GM18868 (cell line): ENCODE measurements around the gene SERTAD2.

Source experiments
- ATAC-seq: cut with Tn5 transposase; IDR thresholded peaks from one replicate; pipeline ENCODE4 v1.9.1; 2021; ENCODE audit warnings: mild to moderate bottlenecking, moderate library complexity; ENCODE audit not compliant: unreplicated experiment

Gene SERTAD2

DNA sequence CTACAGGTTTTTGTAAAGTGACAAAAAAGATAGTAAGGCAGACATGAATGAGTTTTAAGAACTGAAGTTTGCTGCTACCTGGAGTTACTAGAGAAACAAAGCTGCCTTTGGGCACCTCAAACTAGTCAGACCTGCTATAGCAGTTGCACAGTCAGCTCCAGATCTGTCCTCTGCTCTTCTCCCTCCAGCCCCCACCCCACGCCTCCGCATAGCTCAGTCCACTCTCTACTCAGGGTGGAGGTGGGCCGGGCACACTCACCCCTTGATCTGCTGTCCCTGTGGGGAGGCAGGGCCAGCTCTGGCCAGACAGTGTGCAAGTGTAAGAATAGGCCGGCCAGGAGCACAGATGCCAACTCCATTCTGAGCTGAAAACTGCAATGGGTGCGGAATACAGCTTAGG, 4.1 kb downstream of the SERTAD2 start:
- no peak for ATAC-seq

DNA sequence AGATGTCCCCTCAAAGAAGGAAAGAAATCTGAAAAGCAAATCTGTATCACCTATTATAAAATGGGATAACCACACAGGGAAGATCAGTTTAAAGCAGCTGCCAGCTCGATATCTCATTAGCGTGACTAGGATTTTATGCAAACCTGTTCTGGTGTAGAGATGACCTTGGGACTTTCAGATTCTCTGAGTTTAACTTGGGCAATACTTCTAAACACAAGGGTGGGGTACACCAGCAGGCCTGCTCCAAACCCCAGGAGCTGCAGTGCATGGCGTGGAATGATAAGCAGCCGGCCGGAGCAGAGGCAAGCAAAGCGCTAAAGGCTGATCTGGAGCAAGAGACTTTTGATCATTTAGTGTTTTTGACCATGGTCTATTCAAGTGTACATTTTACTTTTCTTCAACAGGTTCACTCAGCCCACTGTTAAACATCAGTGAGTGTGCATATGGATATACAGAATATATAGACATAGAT, 4.7 kb downstream of the SERTAD2 start:
- no peak for ATAC-seq

DNA sequence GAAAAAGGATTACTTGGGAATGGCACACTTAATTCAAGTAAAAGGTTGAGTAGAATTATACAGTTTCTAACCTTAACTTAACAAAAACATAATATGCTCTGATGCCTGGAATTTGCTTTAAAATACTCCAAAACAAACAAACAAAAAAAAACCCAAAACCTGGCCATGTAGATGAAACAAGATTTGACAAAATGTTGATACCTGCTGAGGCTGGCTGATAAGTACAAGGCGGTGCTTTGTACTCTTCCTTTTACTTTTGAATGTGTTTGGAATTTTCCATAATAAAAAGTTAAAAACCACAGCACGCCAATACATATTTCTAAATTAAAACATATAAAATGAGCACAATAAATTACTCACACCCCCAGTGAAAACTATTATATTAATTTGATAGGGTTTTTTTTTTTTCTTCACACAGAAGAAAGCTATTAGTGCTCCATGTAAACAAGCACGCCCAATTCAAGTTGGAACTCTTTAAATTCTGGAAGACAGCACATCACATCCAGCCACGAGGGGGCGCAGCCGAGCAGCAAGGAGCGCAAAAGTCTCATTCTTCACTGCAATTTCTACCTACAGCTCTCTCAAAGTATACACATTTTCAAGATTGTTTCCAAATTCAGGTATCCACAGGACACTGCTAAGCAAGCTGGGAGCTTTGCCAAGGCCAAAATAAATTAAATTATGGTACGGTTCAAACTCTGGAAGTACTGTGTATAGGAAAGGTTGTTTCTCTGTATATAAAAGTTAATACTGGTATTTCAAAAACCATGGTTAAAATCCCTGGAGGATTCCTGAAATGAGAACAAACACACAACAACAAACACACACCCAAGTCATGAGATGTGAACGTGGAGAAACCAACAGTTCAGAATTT, 7.5 kb downstream of the SERTAD2 start:
- ATAC-seq: no peak

DNA sequence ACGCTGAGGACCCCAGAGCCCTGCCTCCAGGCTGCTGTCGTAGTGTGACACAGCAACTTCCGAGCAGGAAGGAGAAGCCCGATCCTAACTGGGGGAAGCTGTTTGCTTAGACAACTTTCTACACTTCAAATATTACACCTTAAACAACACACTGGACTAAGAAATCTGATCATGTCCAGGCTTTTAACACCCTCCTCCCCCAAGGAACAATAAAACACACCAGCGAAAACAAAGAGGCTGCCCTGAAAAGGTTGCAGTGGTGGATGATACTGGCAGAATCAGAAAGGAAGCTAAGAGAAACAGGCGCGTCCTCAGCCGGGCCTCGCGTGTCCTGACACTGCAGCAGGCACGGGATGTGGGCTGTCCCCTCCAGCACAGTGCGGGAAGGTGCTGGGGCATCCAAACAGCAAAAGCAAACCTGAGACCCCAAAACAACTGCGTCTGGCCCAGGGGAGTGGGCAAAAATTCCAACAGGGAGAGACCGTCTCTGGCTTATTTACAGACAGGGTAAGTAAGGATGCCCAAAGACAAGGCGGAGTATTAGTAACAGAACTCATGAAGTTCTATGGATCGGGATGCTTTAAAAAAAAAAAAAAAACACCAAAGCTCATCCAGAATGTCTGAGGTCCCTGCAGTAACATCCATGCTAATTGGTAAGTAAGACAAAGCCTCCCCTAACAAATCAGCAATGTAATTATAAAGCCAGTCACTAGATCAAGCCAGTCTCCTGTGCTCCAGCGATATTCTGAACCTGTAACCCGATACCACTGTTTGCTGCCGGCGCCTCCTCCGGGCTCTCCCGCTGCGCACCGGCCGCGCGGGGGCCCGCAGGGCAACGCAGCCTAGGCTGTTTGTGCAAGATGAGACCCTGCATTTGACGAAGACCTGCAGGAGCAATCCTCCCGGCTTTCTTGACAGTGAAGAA, 9.0 kb downstream of the SERTAD2 start:
- ATAC-seq: peak; percentile 43

DNA sequence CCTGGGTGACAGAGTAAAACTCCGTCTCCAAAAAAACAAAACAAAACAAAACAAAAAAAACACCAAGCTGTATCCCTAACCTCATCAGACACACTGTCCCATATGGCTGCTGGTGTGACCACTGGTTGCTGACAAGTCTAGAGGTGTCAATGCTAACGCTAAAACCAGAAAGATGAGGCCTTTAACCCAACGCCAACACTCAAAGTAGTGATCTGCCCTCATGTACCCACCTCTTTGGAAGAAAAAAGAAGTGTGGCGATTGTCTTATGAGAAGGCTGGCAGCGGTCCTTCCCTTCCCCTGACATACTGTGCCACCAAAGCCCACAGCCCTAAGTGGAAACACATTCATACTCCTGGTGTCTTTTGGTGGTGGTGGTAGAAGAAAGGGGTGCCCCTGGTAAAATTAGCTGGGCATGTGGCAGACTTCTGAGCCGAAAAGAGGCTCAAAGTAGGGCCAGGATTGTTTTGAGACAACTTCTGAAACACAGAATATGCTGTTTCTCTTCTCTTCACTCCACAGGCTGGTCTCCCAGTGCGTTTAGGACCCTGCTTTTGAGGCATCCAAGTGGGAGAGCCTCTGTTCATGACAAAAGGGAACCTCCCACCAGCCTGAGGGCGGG, 9.8 kb downstream of the SERTAD2 start:
- no peak for ATAC-seq

DNA sequence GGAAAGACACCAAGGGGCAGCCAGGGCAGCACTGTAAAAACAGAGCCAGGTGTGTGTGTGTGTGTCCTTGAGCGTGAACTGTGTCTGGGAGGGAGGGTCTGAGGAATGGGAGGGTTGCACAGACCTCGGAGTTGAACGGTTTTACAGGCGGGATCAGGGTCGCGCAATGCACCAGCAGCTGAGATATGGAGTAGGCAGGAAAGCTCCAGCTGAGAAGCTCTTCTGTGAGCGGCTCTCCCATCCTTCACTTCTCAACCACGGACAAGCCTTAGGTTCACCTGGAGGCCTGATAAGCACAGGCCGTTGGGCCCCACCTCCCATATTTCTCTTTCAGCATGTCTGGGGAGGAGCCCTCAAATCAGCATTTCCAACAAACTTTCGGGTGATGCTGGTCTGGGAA, 12.1 kb downstream of the SERTAD2 start:
- no peak for ATAC-seq

DNA sequence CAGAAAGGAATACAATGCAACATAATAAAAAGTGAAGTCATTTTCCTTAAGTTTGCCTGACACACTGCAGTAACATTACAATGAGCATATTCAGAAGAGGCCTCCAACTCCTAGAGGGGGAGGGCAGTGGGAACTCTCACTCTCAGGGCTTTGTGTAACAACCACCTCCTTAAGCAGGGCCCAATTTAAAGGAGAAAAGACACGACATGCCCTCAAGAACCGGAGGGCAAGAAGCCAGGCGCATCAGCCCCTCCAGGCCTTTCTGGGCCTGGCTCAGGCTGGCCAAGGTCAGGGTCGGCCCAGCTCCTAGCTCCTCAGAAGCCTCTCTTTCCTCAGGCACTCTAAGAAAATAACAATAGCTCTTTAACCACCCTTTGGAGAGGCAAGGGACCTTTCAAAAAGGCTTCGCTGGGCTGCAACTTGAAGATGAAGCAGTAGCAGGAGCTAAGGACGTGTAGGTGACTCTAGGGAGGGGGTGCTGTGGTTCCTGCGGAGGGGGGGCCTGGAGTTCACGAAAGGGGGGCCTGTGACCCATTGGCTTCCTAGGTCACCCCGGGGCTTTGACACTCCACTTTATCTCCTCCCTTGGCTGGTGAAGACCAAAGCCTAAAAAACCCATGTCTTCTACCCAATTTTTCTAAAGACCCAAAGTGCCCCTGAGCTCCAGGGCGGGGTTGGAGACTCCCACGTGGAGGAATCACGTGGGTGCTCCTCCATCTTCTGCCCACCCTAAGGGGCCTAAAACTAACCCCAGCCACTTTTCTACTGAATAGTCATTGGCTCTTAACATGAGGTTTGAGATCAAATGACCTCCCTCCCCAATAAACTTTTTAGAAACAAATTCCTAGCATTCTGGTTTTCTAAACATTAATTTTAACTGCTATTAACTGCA, 13.3 kb downstream of the SERTAD2 start:
- ATAC-seq: no peak

DNA sequence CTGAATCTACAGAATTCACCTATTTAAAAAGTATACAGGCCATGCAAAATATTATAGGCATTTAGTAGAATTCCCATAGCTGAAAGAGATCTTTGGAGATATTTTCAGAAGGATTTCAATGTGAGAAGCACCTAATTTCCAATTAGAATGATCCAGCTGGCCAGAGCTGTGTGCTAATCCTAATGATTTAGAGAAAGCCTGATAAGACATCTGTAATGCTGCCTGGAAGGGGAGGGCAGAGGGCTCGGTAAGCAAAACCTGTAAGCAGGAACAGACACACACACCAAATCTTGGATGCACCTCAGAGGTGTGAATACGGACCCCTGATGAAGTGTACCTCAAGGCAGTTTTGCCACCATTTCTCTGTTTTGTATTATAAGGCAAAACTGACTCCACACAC, 14.0 kb downstream of the SERTAD2 start:
- no peak for ATAC-seq

DNA sequence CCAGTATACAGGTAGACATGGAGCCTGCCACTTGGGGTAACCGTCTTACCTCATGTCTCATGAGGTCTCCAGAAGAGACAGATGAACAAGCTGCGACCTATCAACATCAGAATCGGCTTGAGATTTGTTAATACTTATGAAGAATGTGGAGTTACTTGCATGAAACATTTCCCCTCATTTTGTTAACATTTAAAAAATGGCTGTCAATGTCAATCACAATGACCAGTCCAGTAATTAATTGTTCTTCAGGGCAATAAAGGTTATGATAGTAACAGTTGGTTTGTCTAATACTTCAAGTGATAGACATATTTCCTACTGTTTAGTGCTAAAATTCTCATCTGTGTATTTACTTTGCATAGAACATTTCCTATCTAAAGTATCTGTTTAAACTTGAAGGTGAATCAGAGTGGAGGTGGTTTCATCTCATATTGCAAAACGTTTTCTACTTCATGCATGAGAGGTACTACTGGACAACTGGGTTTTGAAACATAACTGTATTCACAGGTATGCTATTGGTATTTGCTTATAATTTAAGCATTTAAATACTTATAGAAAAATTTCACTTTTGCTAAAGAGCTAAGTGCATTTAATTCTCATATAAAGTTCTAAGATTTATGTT, 15.1 kb downstream of the SERTAD2 start:
- ATAC-seq: no peak

DNA sequence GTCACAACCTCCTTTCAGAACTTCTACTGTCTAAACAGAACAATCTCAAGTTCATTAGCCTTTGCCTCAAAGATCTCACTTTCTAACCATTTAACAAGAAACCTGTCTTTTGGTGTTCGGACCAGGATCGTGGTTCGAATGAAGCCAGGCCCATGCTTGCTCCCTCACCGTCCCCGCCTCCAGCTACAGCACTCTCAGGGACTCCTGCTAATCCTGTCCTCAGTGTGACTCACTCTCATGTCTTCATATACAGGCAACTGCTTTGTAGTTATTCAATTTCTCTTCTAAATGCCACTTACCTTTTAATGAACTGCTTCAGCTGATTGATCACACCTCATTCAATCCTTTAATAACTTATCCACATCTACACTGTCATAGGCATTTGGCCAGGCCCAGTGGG, 15.8 kb downstream of the SERTAD2 start:
- no peak for ATAC-seq

DNA sequence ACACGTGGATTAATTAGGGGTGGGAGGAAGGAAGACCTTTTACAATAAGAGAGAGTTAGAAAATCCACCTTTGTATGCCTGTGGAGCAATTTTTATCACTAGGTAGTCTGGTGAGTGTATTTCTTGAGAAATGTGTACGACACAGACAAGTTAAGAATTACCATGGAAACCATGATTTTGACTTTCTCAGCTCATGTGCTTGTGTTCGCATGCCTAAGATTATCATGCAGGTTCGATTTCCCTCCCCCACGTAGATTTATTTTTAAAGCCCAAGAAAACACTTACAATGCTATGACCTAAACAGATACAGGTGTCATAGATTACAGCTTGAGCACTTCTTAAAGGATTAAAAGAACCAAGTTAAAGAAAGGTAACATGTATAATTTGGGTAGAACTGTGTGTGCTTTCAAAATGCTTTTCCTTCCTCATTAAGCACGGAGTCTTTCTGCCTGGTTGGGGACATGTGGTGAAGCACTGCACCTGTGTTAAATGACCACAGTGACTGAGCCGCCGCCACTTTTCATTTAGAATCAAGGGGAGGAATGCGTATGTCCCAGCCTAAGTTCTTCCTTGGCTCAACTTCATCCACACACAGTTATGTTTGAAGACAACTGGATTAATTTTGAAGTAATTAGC, 16.6 kb downstream of the SERTAD2 start:
- peak; percentile 67 for ATAC-seq

DNA sequence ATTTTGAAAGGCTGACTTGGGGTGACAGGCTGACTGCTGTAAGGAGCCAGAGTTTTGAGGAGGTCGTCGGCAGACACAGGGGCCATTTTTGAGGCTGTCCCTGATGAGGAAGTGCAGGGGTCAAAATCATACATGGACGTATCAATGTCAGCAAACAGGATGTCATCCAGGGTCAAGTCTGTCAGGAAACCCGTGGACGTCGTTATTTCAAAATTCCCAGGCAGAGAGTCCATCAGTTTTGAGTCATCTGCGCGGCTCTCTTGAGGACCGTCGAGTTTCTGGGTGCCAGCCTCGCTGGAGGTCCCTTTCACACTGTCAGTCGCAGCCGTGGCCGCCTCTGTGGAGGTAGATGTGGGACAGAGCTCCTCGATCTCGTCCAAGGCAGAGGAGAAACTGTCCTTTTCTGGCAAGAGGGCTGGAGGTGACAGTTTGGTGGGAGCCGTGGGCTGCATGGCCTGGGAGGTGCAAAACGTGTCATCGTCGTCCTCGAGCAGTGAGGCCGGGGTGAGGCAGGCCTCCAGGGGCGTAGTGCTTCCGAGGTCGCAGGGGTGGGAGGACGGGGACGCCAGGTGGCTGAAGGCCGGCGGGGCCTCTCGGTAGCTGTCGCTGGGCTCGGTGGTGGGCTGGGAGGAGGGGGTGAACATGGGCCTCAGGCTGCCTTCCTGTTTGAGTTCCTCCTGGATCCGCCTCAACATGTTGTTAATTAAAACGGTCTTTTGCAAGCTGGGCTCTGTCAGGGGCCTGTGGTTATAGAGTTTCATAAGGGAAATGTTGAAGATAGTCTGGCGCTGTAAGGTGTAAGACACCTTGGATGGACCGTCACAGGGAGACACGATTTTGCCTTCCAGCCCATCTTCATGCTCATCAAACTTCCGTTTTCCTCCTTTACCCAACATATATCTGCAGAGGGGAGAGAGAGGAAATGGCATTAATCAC, 17.5 kb downstream of the SERTAD2 start:
- peak; percentile 45 for ATAC-seq

DNA sequence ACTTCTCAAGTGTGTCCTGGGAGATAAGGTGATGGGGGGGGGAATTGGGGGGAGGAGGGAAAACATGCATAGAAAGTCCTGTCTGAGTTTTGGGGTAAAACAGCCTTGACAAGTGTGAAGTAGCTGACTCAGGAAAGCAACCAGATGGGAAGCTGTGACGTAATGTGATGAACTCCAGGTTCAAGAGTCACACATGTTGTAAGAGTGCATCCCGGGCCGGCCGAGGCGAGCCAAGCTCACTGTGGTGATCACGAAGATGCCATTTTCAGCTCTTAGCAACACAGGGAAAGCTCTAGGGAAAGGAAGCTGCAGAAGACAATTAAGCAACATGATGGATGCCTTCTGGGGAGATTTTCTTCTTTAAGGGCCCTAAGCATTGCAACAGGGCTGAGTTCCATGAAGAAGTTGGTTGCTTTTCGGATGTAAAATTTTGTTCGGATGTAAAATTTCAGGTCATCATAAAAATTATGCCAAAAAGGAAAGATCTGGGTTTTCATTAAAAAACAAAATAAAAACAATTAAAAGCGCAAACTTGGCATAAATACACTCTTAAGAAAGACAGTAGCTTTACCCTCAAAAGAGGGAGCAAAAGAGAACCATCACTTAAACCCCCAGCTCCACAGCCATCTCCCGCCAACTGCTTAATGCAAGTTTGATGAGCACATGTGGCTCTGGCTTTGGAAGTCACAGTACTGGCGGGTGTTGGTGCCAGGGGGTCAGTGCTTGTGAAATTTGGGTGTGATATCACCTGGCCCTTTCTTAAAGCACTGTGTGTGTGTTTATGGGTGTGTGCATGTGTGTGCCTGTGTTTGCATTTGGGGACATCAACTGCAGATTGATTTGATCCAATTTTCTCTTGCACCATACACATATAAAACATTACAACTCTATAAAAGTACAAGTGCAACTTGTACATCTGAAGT, 19.1 kb downstream of the SERTAD2 start:
- ATAC-seq: no peak

DNA sequence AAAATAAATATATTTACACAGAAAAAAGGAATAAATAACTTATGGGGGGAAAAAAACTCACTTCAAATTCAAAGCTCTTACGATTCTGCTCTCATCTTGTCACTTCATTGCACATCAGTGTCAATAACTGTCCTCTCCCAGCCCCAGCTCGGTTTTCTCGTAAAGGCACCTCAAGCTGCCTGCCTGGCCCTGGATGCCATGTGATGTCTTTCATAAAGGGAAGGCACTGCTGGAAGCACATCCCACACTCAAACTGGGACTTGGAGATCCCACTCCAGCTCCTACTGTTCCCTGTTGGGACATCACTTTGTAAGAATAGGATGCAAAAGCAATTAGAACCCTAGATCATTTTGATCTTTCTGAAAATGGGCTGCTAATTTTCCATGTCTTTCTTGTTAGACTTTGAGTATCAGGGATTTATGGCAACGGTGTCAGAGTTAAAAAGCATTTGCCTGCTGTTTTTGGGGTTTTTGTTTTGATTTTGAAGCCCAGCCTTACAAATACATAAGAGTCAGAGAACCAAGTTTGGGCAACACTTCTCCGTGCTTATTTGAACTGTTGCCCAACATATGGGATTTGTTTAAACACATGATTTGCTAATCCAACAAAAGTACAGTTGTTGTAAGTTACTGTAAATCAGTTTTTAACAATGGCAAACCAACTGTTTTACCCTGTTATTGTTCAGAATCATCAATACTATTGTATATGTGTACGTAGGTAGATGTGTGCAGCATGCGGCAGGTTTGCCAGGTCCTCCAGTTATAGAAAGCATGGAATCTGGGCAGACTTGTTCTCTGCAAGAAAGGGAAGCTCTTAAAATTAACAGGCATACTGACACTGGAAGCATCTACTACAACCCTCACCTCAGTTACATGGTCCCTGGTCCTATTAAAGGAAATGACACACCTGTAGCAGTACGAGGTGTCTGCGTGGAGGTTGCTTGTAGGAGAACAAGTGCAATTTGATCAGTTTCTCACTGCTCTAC, 20.6 kb downstream of the SERTAD2 start:
- no peak for ATAC-seq

DNA sequence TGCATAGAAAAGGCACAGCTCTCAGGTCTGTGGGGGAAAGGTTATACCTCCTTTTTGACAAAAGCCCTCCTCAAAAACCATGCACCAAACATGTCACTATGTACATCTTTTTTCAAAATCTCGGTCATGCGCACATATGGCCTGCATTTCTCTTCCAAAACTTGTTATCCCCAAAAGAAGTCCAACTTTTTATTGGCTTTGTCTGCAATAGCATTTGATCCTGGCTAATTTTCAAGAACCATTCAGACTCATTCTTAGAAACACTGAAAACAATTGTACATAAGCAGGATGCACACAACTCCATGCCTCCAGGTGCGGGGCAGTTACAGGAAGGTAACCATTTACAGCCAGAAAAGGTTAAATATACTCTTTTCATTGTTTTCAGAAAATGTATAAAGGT, 21.9 kb downstream of the SERTAD2 start:
- no peak for ATAC-seq

DNA sequence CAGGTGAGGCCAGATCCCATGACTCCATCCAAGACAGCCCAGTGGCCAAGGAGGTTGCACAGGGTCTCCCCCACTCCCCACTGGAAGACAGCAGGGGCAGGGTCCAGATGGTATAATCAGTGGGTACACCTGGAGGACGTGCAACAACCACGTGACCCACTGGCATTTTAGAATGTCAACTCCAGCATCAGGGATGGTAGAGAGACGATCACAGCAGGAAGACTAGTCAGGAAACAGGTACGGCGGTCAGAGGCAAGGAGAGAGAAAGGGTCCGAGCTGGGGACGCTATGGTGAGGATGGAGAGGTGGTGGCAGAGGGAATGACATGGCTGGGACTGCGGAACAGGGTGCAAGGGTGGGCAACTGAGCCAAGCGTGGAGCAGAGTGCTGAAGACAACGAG, 23.0 kb downstream of the SERTAD2 start:
- ATAC-seq: no peak
